HG03025 (cell line): Measurements from ENCODE around the gene DHH.
"Not testable (repeated sequence)": the region's sequence is repeated elsewhere in the genome, so short reads cannot be mapped to it uniquely, and the experiment has no call there.

Source experiments
- ATAC-seq: cut with Tn5 transposase; IDR thresholded peaks from one replicate; pipeline ENCODE4 v1.9.1; 2021; ENCODE audit warnings: mild to moderate bottlenecking, moderate library complexity; ENCODE audit not compliant: unreplicated experiment, low FRiP score

Gene DHH

DNA sequence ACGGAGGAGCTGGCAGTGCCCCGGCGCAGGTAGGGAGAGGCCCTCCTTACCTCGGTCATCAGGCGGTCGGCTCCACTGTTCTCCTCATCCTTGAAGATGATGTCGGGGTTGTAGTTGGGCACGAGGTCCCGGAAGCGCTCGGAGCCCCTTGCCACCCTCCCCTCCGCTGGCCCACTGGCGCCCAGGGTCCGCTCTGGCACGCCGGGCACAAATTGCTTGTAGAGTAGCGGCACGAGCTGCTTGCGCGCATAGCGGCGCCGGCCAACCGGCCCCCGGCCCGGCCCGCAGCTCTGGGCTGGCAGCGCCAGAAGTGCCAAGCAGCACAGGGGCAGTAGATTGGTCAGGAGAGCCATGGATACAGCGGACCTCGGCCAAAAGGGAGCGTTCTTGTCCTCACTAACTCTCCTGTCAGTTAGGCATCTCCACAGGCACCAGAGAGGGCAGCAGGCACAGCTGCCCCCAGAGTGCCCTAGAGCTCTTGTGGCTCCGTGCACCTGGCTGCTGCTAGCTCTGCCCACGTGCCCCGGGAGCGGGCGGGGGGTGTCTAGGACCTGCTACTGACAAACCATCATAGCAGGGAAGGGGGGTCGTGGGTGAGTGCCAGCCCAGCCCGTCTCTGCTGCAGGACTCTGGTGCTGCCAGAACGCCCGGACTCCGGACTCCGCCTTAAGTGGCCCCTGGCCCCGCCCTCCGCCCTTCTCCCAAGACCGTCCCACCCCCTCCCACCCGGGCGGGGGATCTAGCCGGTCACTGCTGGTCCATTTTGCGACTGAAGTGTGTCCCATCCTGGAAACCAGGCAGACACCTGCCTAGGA lies at the start of gene DHH:
DHH (minus strand) TSS at position 642 of the 815 bp plus-strand sequence; CDS start at position 353, 289 bp downstream.
- no peak for ATAC-seq

DNA sequence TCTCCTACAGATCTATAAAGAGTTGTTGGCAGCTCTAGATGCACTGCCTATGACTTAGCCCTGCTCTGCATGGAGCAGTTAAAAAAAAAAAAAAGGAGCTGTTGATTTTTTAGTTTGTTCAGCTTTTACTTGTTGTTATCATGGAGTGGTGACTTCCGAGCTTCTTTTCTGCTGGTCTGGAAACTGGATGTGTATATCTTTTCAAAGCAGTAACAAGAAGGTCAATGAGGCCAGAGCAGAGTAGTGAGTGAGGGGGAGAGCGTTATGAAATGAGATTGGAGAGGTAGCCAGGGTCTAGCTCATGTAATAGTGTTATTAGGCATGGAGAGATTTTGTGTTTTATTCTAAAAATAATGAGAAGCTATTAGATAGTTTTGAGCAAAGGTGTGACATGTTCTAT lies 49.8 kb upstream of the DHH start:
- no peak for ATAC-seq

DNA sequence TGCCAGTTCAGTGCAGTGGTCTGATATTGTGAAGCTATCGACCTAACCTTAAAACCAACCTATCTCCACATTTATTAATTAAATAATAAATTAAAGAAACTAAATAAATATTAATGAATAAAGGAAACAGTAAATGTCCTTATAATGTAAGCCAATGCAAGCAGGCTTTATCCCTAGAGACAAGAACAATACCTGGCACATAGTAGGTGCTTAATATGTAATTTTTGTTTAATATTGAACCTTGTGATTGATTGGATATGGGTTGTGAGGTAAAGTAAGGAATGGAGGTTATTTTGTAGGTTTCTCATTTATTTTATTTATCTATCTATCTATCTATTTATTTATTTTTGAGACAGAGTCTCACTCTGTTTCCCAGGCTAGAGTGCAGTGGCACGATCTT lies 44.4 kb upstream of the DHH start:
- no peak for ATAC-seq

DNA sequence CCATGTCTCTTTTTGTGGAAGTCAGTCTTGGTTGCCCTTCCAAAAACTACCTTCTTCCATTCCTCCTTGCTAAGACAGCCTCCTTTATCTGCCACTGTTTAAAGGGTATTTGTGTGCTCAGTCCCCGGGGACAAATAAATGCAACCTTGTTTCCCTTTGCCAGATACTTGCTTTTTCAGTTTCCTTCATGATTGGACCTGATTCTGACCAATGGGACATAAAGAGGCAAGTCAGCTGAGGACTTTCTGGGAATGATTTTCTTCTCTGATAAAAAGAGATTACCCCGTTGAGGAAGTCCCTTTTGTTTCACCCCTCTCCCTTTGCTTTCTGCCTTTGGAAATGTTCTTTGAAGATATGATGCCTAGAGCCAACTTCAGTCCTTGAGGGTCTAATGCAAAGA lies 44.0 kb upstream of the DHH start:
- no peak for ATAC-seq

DNA sequence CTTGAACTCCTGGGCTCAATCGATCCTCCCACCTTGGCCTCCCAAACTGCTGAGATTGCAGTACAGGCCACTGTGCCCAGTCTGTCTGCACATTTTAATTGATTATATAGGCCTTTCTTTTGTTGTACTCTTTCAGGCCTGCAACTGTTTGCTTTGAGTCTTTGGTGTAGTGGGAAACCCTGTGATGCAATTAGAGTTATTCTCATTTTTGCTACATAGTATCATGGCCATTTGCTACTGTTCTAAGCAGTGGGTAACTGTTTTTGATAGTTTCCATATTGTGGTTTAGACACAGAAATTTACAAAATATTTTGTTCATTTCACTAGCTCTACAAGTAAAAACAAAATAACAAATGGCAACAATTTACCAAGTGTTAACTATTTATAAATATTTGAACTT lies 42.9 kb upstream of the DHH start:
- ATAC-seq = no peak

DNA sequence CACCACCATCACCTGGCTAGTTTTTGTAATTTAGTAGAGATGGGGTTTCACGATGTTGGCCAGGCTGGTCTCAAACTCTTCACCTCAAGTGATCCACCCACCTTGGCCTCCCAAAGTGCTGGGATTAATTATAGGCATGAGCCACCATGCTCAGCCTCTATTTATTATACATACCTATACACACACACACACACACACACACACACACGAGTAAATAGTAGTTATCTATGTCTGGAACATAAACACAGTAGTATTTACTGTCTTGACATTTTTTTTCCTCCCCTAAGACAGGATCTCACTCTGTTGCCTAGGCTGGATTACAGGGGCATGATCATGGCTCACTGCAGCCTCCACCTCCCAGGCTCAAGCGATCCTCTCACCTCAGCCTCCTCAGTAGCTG lies 42.4 kb upstream of the DHH start:
- ATAC-seq = not testable (repeated sequence)

DNA sequence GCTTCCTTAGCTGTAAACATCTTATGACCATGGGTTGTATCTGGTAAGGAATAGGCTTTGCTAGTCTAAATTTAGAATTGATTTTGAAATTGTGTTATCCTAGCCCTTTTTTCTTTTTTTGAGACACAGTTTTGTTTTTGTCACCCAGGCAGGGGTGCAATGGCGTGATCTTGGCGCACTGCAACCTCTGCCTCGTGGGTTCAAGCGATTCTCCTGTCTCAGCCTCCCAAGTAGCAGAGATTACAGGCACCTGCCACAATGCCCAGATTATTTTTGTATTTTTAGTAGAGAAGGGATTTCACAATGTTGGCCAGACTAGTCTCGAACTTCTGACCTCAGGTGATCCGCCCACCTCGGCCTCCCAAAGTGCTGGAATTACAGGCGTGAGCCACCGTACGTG lies 39.0 kb upstream of the DHH start:
- no peak for ATAC-seq

DNA sequence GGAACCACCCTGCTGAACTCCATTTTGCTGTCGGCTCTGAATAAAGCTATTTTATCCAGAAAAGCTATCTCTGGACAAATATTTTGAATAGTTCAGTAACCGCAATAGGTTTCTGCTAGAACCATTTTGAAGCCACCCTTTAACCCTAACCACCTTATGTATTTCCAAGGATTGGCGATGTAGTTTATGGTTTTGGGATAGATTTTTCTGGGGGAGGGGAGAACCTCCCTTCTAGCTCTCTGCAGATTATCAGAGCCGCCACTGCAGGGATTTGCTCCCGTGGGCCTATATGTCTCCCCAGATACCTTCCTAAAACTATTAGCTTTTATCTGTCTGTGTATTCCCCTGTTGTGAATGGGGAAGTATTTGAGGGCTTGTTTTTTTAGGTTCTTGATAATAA lies 38.4 kb upstream of the DHH start:
- ATAC-seq = no peak

DNA sequence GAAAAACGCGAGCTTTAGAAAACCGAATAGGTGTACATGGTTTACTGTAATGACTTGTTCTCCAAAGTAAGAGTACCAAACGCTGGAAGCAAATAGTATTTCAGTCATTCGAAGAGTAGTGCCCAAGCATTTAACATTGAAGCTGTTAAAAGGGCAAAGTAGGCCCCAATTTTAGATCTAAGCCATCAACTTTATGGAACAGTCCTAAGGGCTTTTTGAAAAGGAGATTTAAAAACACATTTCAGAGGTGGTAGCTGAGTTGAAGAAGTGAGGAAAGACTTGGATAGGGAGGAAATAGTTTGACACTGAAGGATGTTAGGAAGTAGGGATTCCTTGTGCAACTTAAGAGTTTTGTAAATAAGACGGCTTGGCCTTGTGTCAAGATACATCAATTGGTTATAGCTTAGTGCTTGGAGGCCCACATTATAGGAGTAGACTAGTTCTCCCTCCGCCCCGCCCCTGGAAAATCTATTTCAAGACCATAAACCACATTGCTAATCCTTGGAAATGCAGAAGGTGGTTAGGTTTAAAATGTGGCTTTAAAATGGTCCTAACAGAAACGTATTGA lies 37.4 kb upstream of the DHH start:
- ATAC-seq = no peak

DNA sequence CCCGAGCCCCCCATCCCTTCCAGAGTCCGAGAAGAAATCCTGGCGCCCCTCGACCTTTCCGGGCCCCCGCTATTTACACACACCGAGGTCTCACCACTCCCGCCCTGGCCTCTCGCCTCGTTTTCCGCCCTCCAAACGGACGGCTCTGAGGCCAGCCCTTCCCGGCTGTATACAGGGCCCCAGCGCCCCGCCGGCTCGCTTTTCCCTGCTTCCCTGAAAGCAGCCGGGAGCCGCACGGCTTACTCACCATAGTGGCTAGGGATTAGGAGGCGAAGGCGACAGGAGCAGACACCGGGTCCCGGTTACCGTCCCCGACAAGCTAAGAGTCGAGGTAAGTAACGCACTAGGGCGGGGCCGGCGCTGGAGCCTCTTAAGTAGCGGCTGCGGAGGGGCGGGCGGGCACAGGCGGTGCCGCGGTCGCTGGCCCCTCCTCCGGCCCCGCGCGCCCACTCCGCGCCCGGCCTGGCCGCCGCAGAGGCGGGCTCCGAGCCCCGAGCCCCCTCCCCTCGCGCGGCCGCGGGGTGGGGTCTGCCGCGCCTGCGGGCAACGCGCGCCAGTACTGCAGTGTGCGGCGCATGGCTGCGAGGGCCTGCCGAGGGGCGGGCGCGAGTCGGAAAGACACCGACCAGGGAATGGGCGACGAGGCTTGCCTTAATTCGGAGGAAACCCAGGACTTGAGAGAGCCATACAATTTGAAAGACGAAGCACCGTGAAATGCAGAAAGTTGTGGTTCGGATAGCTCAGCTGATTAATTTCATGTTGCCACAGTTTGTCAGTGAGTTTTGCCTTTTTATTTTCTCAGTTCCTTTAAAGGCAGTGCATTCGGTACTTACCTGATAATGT lies 36.7 kb upstream of the DHH start, which contains the start of gene TUBA1B:
TUBA1B (minus strand) TSS at position 345 of the 843 bp plus-strand sequence; CDS start at position 250, 95 bp downstream.
- peak; percentile 54 for ATAC-seq

DNA sequence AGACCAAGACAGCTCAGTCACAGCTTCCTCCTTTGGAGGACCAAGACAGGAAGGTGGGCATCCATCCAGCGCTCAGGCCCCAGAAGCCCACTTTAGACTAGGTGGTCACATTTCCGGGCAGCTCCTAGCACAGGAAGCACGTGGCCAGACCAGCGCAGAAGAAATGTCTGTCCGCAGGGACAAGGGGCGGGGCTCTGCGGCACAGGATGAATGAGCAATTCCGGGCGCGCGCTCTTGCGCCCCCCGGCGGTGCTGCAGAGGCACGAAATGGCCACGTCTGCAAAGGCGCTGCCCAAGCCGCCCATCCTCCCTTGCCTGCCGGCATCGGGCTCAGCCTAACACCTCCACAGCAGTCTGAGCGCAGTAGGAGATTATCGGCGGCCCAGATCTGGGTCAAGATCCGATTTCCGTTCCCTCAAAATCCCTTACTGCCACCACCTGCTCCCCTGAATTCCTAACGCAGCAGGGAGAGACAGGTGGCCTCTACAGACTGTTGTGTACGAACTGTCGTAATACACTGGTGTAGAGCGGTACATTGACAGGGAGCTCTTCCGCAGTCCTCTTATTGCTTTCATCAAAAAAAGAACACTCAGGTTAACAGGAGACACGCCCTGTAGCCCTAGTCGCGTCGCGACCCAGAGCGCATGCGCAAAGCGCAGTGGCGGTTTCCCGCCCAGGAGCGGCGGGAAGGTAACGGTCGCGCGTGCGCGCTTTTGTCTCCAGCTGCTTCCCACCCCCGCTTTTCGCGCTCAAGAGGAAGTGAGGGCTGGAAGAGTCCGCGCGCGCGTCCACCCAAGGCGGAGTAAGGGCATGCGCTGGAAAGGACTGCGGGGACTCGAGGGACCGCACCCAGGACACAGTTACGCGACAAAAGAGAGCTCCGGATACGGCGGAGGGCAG lies 35.8 kb upstream of the DHH start:
- peak; percentile 50 for ATAC-seq

DNA sequence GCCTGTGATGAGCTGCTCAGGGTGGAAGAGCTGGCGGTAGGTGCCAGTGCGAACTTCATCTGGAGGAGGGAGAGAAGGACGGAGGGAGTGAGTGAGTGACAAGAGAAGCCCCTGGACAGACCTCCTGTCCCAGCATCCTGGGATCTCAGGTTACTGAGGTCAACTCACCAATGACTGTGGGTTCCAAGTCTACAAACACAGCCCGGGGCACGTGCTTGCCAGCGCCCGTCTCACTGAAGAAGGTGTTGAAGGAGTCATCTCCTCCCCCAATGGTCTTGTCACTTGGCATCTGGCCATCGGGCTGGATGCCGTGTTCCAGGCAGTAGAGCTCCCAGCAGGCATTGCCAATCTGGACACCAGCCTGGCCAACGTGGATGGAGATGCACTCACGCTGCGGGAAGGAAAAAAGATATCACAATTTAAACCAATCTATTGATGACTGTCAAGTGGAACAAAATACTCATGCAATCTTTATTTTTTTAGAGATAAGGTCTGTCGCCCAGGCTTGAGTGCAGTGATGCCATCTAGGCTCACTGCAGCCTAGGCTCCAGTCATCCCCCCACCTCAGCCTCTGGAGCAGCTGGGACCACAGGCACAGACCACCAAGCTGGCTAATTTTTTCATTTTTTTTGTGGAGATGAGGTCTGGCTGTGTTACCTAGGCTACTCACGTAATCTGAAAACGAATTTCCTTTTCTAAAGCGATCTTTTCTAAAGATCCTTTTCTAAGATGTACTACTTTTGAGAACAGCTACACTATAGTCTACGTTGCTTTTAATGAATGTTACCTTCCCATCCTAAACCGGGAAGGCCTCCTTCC lies 34.9 kb upstream of the DHH start:
- no peak for ATAC-seq

DNA sequence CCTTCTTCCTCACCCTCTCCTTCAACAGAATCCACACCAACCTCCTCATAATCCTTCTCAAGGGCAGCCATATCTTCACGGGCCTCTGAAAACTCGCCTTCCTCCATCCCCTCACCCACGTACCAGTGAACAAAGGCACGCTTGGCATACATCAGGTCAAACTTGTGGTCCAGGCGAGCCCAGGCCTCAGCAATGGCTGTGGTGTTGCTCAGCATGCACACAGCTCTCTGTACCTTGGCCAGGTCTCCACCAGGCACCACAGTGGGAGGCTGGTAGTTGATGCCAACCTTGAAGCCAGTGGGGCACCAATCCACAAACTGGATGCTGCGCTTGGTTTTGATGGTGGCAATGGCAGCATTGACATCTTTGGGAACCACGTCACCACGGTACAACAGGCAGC lies 33.4 kb upstream of the DHH start:
- not testable (repeated sequence) for ATAC-seq

DNA sequence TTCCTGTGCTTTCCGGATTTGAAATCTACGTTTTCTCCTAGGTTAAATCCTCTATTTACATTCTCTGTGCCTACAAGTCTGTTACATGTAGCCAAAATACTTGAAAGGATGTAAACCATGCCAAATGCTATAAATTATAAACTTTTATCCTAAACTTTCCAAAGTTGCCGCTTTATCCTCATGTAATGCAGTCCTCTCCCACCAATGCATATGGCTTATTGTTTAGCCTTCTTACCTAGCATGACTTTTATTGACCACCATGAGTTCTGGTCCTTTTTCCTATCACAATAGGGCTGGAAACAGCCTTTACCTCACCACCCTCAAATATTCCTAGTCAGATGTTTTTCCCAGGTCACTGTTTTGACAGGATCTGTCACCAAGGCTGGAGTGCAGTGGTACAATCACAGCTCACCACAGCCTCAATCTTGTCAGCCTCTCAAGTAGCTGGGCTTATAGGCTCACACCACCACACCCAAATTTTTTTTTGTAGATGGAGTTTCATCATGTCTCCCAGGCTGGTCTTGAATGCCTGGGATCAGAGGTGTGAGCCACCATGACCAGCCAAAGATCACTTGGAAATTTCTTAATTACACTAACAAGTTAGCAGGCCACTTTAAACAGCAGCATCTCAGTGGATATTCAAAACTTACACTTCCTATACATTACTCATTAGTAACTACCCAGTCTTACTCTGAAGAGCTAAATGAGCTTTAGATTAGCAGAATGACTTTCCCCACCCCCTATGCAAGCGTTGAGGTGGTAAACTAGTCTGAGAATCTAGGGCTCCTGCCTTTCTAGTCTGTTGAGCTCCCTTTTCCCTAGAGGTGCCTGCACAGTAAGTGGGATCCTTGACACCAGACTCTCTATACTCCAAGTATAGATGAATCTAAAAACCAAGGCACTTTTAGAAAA lies 32.5 kb upstream of the DHH start:
- no peak for ATAC-seq

DNA sequence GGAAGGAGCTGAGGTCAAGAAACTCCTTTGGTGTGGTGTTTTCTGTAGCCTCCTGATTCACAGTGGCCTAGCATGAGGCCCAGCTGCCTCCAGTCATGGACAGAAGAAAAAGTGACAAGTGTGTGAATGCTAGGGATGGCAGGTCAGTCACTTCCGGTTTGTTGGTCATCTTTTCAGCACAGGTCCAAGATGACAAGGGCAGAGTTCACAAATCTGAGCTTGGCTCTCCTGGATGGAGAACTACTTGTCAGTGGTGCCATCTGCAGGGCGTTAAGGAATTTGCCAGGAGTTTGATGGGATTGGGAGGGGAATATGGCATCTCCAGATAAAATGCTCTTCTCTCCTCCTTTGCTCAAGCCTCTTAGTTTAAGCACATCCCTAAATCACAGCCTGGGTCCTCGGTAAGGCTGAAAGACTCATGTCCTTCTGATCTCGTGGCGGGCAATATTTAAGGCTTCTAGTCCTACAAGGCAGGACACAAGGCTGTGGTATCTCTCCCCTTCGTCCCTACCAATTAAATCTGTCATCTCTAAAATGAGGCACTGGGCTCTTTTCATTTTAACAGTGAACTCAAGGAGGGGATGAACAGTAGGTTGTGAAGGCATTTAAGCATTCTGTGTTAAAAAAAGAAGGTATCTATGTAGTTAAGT lies 26.6 kb upstream of the DHH start:
- no peak for ATAC-seq

DNA sequence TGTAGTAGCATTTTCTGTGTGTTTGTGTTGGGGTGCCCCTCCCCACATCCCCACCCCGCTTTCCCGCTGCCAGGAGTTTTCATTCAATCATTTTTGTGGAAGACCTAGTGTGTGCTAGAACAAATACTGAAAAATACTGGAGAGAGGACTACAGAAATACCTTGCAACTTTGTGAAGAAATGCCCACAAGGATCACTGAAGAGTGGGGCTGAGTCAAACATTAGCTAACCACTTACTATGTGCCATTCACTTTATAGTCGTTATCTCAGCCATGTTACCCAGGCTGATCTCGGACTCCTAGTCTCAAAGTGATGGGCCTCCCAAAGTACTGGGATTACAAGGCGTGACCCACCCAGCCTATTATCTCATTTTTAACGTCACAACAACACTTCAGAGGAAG lies 16.6 kb upstream of the DHH start:
- ATAC-seq = no peak

DNA sequence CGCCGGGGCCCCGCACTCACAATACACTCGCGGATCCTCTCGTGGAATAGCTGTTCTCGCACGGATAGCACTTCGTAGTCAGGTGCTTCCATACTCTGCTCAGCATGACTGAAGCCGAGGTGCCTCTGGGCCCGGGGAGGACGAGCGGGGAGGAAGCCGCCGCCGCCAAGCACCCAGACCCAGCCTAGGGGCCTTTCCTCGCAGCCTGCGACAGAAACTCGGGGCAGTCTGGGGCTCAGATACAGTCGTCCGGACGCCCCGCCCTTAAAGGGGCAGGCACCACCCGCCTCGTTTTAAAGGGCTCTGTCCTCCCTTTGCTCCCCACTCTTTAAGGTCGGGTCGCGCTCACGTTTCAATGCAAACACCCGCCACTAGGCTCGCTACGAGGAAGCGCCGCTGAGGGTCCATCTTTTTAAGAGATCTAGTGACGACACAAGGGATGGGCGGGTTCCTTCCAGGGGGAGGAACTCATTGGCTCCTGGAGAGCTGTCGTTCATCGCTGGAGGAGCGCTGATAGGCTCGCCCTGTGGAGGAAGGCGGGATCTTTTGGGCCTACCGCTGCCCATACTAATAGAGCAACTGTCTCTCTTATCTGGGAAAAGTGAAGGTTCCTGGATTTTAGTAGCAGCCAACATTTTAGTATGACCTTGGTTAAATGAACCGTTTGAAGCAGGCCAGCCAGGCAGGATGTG lies 16.0 kb upstream of the DHH start, which contains the start of gene LMBR1L:
LMBR1L (minus strand) TSS at position 384 of the 692 bp plus-strand sequence; CDS start at position 92, 292 bp downstream.
- ATAC-seq = peak; percentile 97
